Vagina (tissue), 2 donors: Measurements from ENCODE around the gene ACSL5.

Experiments used
- CTCF ChIP-seq, 3 experiments: fragments of 450-650 bp in 2 of 3; fragments of 200-600 bp in 1 of 3; sonication (generic) in 1 of 3; IDR thresholded peaks; one replicate each; pipeline ENCODE4 v1.5.1; 2017 to 2019; ENCODE audit warnings: antibody characterized with exemption in 3 of 3, mild to moderate bottlenecking in 2 of 3, moderate library complexity in 2 of 3
- POLR2A ChIP-seq, 2 donors: fragments of 450-650 bp; IDR thresholded peaks; one replicate each; pipeline ENCODE4 v1.6.1; 2017; ENCODE audit warnings: antibody characterized with exemption in 2 of 2, mild to moderate bottlenecking in 2 of 2, moderate library complexity in 2 of 2

- TF ChIP-seq CTCF (IDR thresholded peaks at IDR 0.05) (no peak), POLR2A (IDR thresholded peaks at IDR 0.05) (no peak)
Measured at GRCh38 chr10:112345743-112346142, 28.2 kb upstream of the ACSL5 start.
